GM11168 (cell line): ENCODE data around the gene BACE2.

Experiments
- in situ Hi-C: fragments of 300-500 bp; cut with MboI; formaldehyde crosslinking; loops from one replicate; pipeline ENCODE4 v1.12.0; 2022; ENCODE audit warnings: low sequenced_read_pairs; ENCODE audit not compliant: unreplicated experiment

BACE2 gene

DNA sequence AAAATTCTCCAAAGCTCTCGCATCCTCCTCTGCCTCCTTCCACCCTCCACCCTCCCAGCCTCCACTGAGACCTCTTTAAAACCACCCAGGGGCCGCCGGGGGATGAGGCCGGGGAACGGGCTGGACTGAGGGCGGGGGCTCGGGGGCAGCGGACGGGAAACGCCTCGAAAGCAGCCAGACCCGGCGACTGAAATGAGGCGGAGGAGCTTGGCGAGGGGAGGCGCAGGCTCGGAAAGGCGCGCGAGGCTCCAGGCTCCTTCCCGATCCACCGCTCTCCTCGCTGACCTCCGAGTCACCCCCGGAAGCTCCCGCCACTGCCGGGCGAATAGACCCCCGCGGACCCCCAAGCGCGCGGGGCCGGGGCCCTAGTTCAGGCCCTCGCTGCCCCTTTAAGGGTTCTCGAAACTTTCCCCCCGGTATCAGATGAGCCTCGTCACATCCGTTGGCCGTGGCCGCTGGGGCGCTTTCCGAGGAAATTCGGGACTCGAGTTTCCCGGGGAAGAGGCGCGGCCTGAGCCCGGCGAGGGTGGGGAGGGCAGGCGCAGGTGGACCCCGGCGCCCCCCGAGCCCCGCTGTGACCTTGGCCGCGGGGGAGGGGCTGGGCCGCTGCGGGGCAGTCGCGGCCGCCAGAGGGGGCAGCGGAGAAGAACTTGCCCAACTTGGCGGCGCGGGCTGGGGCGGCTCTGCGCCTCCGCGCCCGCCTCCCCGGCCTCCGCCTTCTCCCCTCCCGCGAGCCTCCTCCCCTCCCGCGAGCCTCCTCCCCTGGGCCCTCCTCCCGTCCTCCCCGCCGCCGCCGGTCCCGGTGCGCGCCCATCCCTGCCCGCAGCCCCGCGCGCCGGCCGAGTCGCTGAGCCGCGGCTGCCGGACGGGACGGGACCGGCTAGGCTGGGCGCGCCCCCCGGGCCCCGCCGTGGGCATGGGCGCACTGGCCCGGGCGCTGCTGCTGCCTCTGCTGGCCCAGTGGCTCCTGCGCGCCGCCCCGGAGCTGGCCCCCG lies at the start of gene BACE2:
Gene BACE2 (plus strand): TSS at position 813 of the 995 bp plus-strand sequence. CDS start 104 bp downstream, at position 917.
- in situ Hi-C loops, result no loop called here

GRCh38 chr21:41119901-41120300 lies 48.1 kb upstream of the BACE2 start:
- in situ Hi-C loops, result no loop called here

DNA sequence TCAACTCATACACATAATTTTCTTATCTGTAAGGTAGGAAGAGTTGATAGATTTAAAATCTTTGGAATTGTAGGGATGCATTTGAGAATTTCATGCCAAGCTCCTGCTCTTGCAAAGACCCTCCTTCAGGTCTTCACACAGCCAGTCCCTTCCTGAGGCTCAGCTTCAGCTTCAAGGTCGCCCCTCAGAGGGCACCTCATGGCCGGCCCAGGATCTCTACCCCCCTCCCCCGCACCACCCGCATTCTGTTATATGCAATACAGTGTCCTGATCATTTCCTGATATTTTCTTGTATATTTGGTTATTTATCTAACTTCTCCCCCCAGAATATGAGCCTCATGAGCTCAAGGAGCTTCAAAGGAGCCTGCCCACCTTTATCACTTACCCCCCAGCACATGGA lies 47.0 kb upstream of the BACE2 start:
- in situ Hi-C loops, result no loop called here

DNA sequence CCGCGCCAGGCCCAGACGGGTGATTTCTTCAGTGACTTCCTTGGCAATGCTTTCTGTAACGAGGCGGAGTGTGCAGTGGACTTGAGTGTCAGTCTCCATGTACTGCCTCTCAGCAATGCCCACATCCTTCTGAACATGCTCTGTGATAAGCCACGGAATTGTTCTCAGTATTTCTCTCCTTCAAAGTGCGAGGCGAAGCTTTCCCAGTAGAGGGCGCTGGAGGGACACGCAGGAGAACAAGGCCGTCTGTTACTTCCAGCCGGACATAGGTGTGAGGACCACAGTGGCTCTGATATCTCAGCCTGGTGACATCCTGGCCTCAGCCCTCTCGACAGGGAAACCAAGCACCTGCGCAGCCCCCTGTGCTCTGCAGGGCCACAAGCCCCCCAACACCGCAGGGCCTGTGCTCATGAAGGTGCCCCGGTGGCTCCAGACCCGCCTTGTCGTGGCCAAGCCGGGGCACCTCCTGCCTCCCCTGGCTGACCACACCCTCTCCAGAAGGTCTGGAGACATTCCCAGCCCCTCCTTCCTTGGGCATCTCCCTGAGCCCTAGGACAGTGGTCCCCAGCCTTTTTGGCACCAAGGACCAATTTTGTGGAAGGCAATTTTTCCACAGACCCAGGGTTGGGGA lies 46.1 kb upstream of the BACE2 start:
- in situ Hi-C loops, result no loop called here

- in situ Hi-C loops, result no loop called here
These were observed 43.2 kb upstream of the BACE2 start for GRCh38 chr21:41124641-41125201.

DNA sequence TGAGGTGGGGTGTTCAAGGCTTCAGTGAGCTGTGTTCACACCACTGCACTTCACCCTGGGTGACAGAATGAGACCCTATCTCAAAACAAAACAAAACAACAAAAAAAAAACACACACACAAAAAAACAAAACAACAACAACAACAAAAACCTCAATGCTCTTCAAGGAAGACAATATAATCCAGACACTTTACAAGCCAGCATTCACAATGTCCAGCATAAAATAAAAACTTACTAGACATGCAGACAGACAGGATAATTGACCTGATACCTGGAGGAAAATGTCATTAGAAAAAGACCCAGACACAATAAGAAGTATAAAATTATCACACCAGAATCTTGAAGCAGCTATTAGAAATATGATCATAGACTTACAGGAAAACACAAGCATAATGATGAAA lies 39.0 kb upstream of the BACE2 start:
- in situ Hi-C loops, result no loop called here

GRCh38 chr21:41130883-41131282 lies 37.1 kb upstream of the BACE2 start:
- in situ Hi-C loops, result no loop called here

GRCh38 chr21:41133874-41134522 lies 34.0 kb upstream of the BACE2 start:
- in situ Hi-C loops, result no loop called here

DNA sequence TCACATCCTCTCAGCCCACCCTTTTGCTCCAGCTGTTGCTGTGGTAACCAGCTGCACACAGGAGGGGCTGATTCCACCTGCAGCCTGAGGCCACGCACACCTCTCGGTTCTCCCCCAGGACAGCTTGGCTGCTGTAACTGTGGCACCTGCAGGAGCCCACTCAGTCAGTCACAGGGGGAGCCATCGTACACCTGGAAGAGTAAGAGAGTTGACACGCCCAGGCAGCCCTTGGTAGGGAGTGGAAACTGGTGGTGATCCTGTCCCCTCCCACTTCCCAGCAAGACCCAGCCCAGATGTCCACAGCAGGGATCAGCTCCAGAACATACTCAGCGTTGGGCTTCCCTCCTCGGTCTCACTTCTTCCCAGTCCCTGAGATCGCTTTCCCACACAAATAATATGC lies 32.2 kb upstream of the BACE2 start:
- in situ Hi-C loops, result no loop called here

- in situ Hi-C loops, result no loop called here
These were observed 31.7 kb upstream of the BACE2 start for GRCh38 chr21:41136286-41136685.

DNA sequence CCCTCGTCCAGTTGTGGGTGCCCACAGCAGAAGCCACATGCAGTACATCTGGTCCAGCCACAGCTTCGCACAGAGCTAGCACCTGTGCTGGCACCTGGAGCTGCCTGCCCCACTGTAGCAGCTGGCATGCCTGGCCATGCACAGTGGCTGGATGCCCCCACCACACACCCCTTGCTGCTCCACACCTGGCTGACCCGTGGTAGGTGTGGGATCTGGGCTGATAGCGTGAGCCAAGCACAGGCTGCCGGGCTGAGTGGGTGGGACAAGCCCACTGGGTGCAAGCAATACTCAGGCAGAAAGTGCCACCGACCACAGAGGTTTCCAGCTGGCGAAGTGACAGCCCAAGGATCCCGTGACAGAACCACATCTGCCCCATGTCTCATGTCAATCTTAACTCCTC lies 30.6 kb upstream of the BACE2 start:
- in situ Hi-C loops, result no loop called here

- in situ Hi-C loops, result no loop called here
These were observed 30.1 kb upstream of the BACE2 start for GRCh38 chr21:41137889-41138288.

DNA sequence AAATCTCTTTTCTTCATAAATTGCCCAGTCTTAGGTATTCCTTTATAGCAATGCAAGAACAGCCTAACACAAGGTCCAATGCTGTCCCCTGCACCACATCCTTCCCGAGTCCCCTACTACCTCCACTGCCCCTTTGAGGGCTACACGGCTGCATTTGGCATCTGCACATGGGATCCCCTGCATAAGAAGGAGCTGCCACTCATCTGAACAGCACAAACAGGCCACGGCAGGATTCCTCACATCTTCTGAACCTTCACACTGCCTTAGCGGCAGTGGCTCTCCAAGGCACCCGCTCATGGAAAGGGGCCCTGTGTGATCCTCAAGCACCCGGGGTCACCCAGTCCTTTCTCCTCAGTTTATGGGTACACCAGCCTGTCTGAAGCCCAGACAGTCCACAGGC lies 29.2 kb upstream of the BACE2 start:
- in situ Hi-C loops, result no loop called here

DNA sequence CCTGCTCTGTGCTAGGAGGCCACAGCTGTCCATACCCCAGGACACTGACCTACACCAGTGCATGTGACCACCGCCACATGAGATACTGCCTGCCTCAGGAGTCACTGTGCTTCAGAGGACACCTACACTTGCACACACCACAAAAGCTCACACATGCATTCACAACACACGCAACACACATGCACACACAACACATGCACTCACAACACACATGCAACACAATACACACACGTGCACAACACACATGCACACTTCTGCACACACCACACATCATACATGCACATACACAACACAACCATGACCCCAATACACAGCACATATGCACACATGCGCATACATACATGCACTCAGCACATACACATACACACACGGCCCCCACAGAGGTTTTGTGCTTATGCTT lies 28.7 kb upstream of the BACE2 start:
- in situ Hi-C loops, result no loop called here

GRCh38 chr21:41139951-41140350 lies 28.0 kb upstream of the BACE2 start:
- in situ Hi-C loops, result no loop called here

GRCh38 chr21:41141031-41141457 lies 26.9 kb upstream of the BACE2 start:
- in situ Hi-C loops, result no loop called here

DNA sequence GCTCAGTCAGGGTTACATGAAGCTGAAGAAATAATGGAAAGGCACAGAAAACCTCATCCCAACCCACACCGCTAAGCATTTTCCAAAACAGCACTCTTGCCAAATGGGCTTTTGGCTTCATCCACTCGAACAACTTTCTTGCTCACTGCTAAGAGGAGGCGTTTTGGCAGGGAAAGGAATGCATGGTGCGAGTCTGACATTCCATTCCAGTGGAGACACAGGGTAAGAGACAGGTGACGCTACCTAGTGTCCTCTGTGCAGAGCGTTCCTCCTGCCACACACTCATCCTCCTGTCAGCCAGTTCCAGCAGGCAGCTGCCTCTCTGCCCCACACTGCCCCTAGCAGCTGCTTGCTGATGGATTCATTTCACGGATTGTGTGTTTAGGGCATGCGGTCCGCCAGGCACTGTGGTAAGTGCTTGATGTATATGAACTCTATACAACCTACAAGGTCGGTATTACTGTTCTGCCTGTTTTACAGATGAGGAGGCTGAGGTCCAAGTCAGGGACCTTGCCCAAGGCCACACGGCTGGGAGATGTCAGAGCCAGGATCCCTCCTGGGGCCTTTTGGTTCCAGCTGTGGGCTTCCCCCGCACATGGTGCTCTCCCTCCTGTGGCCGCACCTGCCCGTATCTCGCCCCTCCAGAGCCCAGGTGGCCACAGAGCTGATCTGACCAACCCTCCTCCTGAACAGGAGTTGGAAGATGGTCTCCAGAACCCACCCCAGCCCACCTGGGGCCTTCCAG lies 25.7 kb upstream of the BACE2 start:
- in situ Hi-C loops, result no loop called here

GRCh38 chr21:41143596-41144325 lies 24.2 kb upstream of the BACE2 start:
- in situ Hi-C loops, result no loop called here
